HEK293 (cell line): ENCODE results near the gene SLC27A3.

Source experiments
- HOXD13 ChIP-seq: sonication (generic); formaldehyde crosslinking; IDR thresholded peaks from 2 replicates; pipeline ENCODE4 v1.8.0; 2022; ENCODE audit warnings: missing genetic modification reagents, borderline replicate concordance
- REPIN1 ChIP-seq: fragments of 450-650 bp; formaldehyde crosslinking; IDR thresholded peaks from 2 replicates; pipeline ENCODE4 v1.5.1; 2017; ENCODE audit warnings: missing biosample characterization, missing genetic modification characterization, low read depth
- SCRT1 ChIP-seq: fragments of 450-650 bp; formaldehyde crosslinking; IDR thresholded peaks from 2 replicates; pipeline ENCODE4 v1.5.1; 2016; ENCODE audit warnings: missing biosample characterization, missing genetic modification characterization, borderline replicate concordance
- SETDB1 ChIP-seq: IDR thresholded peaks from one replicate; pipeline ENCODE4 v1.6.1; 2017; ENCODE audit warnings: mild to moderate bottlenecking, low read length, moderate library complexity, mixed read lengths; ENCODE audit not compliant: insufficient read length
- ZBTB20 ChIP-seq: fragments of 450-650 bp; formaldehyde crosslinking; IDR thresholded peaks from 2 replicates; pipeline ENCODE4 v1.5.1; 2016; ENCODE audit warnings: missing biosample characterization, missing genetic modification characterization
- ZBTB21 ChIP-seq: fragments of 450-650 bp; formaldehyde crosslinking; IDR thresholded peaks from 2 replicates; pipeline ENCODE4 v1.5.1; 2017; ENCODE audit warnings: missing biosample characterization, missing genetic modification characterization
- ZFHX2 ChIP-seq: fragments of 450-650 bp; formaldehyde crosslinking; conservative IDR thresholded peaks from 2 replicates; pipeline ENCODE4 v1.5.1; 2016; ENCODE audit warnings: missing biosample characterization, missing genetic modification characterization
- ZNF140 ChIP-seq: fragments of 450-650 bp; formaldehyde crosslinking; IDR thresholded peaks from 2 replicates; pipeline ENCODE4 v1.5.1; 2016; ENCODE audit warnings: missing biosample characterization, missing genetic modification characterization
- ZNF157 ChIP-seq: fragments of 450-650 bp; formaldehyde crosslinking; IDR thresholded peaks from 2 replicates; pipeline ENCODE4 v1.5.1; 2016; ENCODE audit warnings: missing biosample characterization, missing genetic modification characterization
- ZNF202 ChIP-seq: fragments of 450-650 bp; formaldehyde crosslinking; IDR thresholded peaks from 2 replicates; pipeline ENCODE4 v1.5.1; 2016; ENCODE audit warnings: missing biosample characterization, missing genetic modification characterization, borderline replicate concordance
- ZNF221 ChIP-seq: fragments of 450-650 bp; formaldehyde crosslinking; IDR thresholded peaks from 2 replicates; pipeline ENCODE4 v1.5.1; 2017; ENCODE audit warnings: missing biosample characterization, missing genetic modification characterization, borderline replicate concordance
- ZNF266 ChIP-seq: fragments of 450-650 bp; formaldehyde crosslinking; IDR thresholded peaks from 2 replicates; pipeline ENCODE4 v1.5.1; 2016; ENCODE audit warnings: missing biosample characterization, missing genetic modification characterization, low read depth
- ZNF335 ChIP-seq: fragments of 450-650 bp; formaldehyde crosslinking; conservative IDR thresholded peaks from 2 replicates; pipeline ENCODE4 v1.5.1; 2016; ENCODE audit warnings: missing biosample characterization, missing genetic modification characterization
- ZNF37A ChIP-seq: fragments of 450-650 bp; IDR thresholded peaks from 2 replicates; pipeline ENCODE4 v1.5.1; 2018; ENCODE audit warnings: missing biosample characterization, missing genetic modification characterization
- ZNF404 ChIP-seq: fragments of 450-650 bp; formaldehyde crosslinking; IDR thresholded peaks from 2 replicates; pipeline ENCODE4 v1.5.1; 2017; ENCODE audit warnings: missing biosample characterization, missing genetic modification characterization
- ZNF529 ChIP-seq: fragments of 450-650 bp; formaldehyde crosslinking; IDR thresholded peaks from 2 replicates; pipeline ENCODE4 v1.5.1; 2017; ENCODE audit warnings: missing genetic modification characterization, missing biosample characterization; ENCODE audit not compliant: insufficient replicate concordance
- ZNF544 ChIP-seq: fragments of 450-650 bp; formaldehyde crosslinking; IDR thresholded peaks from 2 replicates; pipeline ENCODE4 v1.5.0; 2017; ENCODE audit warnings: missing biosample characterization, missing genetic modification characterization
- ZNF660 ChIP-seq: fragments of 450-650 bp; IDR thresholded peaks from 2 replicates; pipeline ENCODE4 v1.5.1; 2018; ENCODE audit warnings: missing biosample characterization, mild to moderate bottlenecking, missing genetic modification characterization
- ZNF707 ChIP-seq: fragments of 450-650 bp; formaldehyde crosslinking; IDR thresholded peaks from 2 replicates; pipeline ENCODE4 v1.5.1; 2016; ENCODE audit warnings: missing biosample characterization, missing genetic modification characterization
- ZNF747 ChIP-seq: fragments of 450-650 bp; formaldehyde crosslinking; IDR thresholded peaks from 2 replicates; pipeline ENCODE4 v1.5.1; 2016; ENCODE audit warnings: missing biosample characterization, missing genetic modification characterization
- ZNF76 ChIP-seq: fragments of 450-650 bp; formaldehyde crosslinking; IDR thresholded peaks from 2 replicates; pipeline ENCODE4; 2016; ENCODE audit warnings: low read depth, missing biosample characterization, missing genetic modification characterization, borderline replicate concordance
- TF ChIP-seq, protein P1 (sequence below): fragments of 450-650 bp; formaldehyde crosslinking; IDR thresholded peaks from 2 replicates; pipeline ENCODE4 v1.5.1; 2016; ENCODE audit warnings: missing biosample characterization, missing genetic modification characterization
- TF ChIP-seq, protein P2 (sequence below): fragments of 450-650 bp; formaldehyde crosslinking; IDR thresholded peaks from 2 replicates; pipeline ENCODE4 v1.5.1; 2017; ENCODE audit warnings: missing biosample characterization, missing genetic modification characterization
- TF ChIP-seq, protein P3 (sequence below): fragments of 450-650 bp; formaldehyde crosslinking; IDR thresholded peaks from 2 replicates; pipeline ENCODE4 v1.5.1; 2017; ENCODE audit warnings: missing biosample characterization, missing genetic modification characterization
- TF ChIP-seq, protein P4 (sequence below): fragments of 450-650 bp; formaldehyde crosslinking; IDR thresholded peaks from 2 replicates; pipeline ENCODE4 v1.5.1; 2016; ENCODE audit warnings: missing biosample characterization, missing genetic modification characterization
- TF ChIP-seq, protein P5 (sequence below): fragments of 450-650 bp; formaldehyde crosslinking; conservative IDR thresholded peaks from 2 replicates; pipeline ENCODE4 v1.5.1; 2016; ENCODE audit warnings: low read depth, missing biosample characterization, missing genetic modification characterization
- TF ChIP-seq, protein P6 (sequence below): fragments of 450-650 bp; formaldehyde crosslinking; IDR thresholded peaks from 2 replicates; pipeline ENCODE4; 2016; ENCODE audit warnings: missing biosample characterization, missing genetic modification characterization
- TF ChIP-seq, protein P7 (sequence below): fragments of 450-650 bp; formaldehyde crosslinking; IDR thresholded peaks from 2 replicates; pipeline ENCODE4 v1.5.1; 2016; ENCODE audit warnings: missing biosample characterization, missing genetic modification characterization

SLC27A3 gene

DNA sequence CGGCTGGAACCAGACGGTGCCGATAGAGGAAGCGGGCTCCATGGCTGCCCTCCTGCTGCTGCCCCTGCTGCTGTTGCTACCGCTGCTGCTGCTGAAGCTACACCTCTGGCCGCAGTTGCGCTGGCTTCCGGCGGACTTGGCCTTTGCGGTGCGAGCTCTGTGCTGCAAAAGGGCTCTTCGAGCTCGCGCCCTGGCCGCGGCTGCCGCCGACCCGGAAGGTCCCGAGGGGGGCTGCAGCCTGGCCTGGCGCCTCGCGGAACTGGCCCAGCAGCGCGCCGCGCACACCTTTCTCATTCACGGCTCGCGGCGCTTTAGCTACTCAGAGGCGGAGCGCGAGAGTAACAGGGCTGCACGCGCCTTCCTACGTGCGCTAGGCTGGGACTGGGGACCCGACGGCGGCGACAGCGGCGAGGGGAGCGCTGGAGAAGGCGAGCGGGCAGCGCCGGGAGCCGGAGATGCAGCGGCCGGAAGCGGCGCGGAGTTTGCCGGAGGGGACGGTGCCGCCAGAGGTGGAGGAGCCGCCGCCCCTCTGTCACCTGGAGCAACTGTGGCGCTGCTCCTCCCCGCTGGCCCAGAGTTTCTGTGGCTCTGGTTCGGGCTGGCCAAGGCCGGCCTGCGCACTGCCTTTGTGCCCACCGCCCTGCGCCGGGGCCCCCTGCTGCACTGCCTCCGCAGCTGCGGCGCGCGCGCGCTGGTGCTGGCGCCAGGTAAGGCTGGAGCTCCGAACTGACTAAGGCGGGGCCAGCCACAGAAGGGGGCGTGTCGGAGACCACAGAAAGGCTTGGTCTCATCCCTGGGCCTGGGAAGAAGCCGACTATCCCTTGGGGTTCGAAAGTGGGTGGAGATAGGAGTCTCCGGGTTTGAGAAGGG is 486 bp downstream of the SLC27A3 start (continued):
- TF ChIP-seq, protein P1, sequence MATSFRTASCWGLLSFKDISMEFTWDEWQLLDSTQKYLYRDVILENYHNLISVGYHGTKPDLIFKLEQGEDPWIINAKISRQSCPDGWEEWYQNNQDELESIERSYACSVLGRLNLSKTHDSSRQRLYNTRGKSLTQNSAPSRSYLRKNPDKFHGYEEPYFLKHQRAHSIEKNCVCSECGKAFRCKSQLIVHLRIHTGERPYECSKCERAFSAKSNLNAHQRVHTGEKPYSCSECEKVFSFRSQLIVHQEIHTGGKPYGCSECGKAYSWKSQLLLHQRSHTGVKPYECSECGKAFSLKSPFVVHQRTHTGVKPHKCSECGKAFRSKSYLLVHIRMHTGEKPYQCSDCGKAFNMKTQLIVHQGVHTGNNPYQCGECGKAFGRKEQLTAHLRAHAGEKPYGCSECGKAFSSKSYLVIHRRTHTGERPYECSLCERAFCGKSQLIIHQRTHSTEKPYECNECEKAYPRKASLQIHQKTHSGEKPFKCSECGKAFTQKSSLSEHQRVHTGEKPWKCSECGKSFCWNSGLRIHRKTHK (tag by site-specific recombination) = no peak
- TF ChIP-seq ZNF37A (tag by site-specific recombination) = no peak
- TF ChIP-seq, protein P2, sequence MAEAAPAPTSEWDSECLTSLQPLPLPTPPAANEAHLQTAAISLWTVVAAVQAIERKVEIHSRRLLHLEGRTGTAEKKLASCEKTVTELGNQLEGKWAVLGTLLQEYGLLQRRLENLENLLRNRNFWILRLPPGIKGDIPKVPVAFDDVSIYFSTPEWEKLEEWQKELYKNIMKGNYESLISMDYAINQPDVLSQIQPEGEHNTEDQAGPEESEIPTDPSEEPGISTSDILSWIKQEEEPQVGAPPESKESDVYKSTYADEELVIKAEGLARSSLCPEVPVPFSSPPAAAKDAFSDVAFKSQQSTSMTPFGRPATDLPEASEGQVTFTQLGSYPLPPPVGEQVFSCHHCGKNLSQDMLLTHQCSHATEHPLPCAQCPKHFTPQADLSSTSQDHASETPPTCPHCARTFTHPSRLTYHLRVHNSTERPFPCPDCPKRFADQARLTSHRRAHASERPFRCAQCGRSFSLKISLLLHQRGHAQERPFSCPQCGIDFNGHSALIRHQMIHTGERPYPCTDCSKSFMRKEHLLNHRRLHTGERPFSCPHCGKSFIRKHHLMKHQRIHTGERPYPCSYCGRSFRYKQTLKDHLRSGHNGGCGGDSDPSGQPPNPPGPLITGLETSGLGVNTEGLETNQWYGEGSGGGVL (tag by site-specific recombination) = 0 out of 2 replicates have a peak, but pooled peaks have one; percentile 25
- TF ChIP-seq, protein P3, sequence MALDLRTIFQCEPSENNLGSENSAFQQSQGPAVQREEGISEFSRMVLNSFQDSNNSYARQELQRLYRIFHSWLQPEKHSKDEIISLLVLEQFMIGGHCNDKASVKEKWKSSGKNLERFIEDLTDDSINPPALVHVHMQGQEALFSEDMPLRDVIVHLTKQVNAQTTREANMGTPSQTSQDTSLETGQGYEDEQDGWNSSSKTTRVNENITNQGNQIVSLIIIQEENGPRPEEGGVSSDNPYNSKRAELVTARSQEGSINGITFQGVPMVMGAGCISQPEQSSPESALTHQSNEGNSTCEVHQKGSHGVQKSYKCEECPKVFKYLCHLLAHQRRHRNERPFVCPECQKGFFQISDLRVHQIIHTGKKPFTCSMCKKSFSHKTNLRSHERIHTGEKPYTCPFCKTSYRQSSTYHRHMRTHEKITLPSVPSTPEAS (tag by site-specific recombination) = no peak
- no peak for TF ChIP-seq SETDB1
- TF ChIP-seq ZNF76 = no peak
- no peak for TF ChIP-seq ZNF660 (tag by site-specific recombination)
- no peak for TF ChIP-seq ZNF544 (tag by site-specific recombination)
- TF ChIP-seq, protein P4, sequence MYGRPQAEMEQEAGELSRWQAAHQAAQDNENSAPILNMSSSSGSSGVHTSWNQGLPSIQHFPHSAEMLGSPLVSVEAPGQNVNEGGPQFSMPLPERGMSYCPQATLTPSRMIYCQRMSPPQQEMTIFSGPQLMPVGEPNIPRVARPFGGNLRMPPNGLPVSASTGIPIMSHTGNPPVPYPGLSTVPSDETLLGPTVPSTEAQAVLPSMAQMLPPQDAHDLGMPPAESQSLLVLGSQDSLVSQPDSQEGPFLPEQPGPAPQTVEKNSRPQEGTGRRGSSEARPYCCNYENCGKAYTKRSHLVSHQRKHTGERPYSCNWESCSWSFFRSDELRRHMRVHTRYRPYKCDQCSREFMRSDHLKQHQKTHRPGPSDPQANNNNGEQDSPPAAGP (tag by site-specific recombination) = no peak; the same call in 1 of the 2 replicates
- TF ChIP-seq ZNF221 = no peak
- TF ChIP-seq ZFHX2 (tag by site-specific recombination) = peak; percentile 55; the same call in 1 of the 2 replicates
- TF ChIP-seq, protein P5, sequence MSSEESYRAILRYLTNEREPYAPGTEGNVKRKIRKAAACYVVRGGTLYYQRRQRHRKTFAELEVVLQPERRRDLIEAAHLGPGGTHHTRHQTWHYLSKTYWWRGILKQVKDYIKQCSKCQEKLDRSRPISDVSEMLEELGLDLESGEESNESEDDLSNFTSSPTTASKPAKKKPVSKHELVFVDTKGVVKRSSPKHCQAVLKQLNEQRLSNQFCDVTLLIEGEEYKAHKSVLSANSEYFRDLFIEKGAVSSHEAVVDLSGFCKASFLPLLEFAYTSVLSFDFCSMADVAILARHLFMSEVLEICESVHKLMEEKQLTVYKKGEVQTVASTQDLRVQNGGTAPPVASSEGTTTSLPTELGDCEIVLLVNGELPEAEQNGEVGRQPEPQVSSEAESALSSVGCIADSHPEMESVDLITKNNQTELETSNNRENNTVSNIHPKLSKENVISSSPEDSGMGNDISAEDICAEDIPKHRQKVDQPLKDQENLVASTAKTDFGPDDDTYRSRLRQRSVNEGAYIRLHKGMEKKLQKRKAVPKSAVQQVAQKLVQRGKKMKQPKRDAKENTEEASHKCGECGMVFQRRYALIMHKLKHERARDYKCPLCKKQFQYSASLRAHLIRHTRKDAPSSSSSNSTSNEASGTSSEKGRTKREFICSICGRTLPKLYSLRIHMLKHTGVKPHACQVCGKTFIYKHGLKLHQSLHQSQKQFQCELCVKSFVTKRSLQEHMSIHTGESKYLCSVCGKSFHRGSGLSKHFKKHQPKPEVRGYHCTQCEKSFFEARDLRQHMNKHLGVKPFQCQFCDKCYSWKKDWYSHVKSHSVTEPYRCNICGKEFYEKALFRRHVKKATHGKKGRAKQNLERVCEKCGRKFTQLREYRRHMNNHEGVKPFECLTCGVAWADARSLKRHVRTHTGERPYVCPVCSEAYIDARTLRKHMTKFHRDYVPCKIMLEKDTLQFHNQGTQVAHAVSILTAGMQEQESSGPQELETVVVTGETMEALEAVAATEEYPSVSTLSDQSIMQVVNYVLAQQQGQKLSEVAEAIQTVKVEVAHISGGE (tag by site-specific recombination) = peak; percentile 59
- TF ChIP-seq, protein P6, sequence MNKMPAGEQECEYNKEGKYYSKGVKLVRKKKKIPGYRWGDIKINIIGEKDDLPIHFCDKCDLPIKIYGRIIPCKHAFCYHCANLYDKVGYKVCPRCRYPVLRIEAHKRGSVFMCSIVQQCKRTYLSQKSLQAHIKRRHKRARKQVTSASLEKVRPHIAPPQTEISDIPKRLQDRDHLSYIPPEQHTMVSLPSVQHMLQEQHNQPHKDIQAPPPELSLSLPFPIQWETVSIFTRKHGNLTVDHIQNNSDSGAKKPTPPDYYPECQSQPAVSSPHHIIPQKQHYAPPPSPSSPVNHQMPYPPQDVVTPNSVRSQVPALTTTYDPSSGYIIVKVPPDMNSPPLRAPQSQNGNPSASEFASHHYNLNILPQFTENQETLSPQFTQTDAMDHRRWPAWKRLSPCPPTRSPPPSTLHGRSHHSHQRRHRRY (tag by site-specific recombination) = no peak
- no peak for TF ChIP-seq HOXD13 (CRISPR knock-in tag)
- TF ChIP-seq ZNF157 (tag by site-specific recombination) = no peak
- TF ChIP-seq ZNF404 (tag by site-specific recombination) = no peak
- peak; percentile 13; the same call in 1 of the 2 replicates for TF ChIP-seq REPIN1
- TF ChIP-seq ZBTB21 (tag by site-specific recombination) = no peak
- TF ChIP-seq ZNF266 = no peak
- no peak for TF ChIP-seq ZNF529
- peak; percentile 70 for TF ChIP-seq ZNF335 (tag by site-specific recombination)
- no peak for TF ChIP-seq ZNF747
- peak; percentile 92 for TF ChIP-seq ZBTB20
- no peak for TF ChIP-seq SCRT1 (tag by site-specific recombination)
- no peak for TF ChIP-seq ZNF140
- no peak for TF ChIP-seq ZNF707
- TF ChIP-seq, protein P7, sequence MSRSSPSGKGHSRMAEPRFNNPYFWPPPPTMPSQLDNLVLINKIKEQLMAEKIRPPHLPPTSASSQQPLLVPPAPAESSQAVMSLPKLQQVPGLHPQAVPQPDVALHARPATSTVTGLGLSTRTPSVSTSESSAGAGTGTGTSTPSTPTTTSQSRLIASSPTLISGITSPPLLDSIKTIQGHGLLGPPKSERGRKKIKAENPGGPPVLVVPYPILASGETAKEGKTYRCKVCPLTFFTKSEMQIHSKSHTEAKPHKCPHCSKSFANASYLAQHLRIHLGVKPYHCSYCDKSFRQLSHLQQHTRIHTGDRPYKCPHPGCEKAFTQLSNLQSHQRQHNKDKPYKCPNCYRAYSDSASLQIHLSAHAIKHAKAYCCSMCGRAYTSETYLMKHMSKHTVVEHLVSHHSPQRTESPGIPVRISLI (tag by site-specific recombination) = no peak
- no peak for TF ChIP-seq ZNF202
